ENCODE measurements around the gene LCE1F. TPM values are rescaled to one million over a fixed set of nuclear protein-coding genes. Genes with fewer than 3 reads are reported as not detected.

LCE1F gene
- total RNA-seq, 3 donors from 2014 or later = not detected

GRCh38 chr1:152823294-152823693 is 48.4 kb downstream of the LCE1F start:
- Histone ChIP-seq H3K36me3 (ENCODE audit: low read depth) (no peaks in the 10 kb centered on the region), H3K4me1 (ENCODE audit: low read depth) (no peaks in the 10 kb centered on the region), H3K4me3 (no peak overlapping the region), H3K9me3 (no peaks in the 10 kb centered on the region)
- ATAC-seq (no peak), DNase-seq (no peak)
- intact Hi-C loops (cut with DNase I, micrococcal nuclease) = no loop called here
- TF ChIP-seq CTCF (IDR thresholded peaks at IDR 0.05) = no peak

- no peak for TF ChIP-seq CTCF (IDR thresholded peaks at IDR 0.05)
- H3K9me3 ChIP-seq = no peaks in the 10 kb centered on the region
- no peak overlapping the region for H3K4me3 ChIP-seq
- intact Hi-C loops (cut with DNase I, micrococcal nuclease) = no loop called here
- no peaks in the 10 kb centered on the region for H3K4me1 ChIP-seq (ENCODE audit: low read depth)
- H3K36me3 ChIP-seq (ENCODE audit: low read depth) = no peaks in the 10 kb centered on the region
- DNase-seq (no peak), ATAC-seq (no peak)
These were observed 50.0 kb downstream of the LCE1F start for GRCh38 chr1:152824964-152825363.

Other genes starting within 250 kb of the LCE1F start
- not detected for gene LCE3E, start 208.4 kb upstream of the LCE1F start, total RNA-seq
- gene LCE3D, start 194.6 kb upstream of the LCE1F start, total RNA-seq = not detected
- not detected for gene LCE3C, start 174.9 kb upstream of the LCE1F start, total RNA-seq
- gene LCE3B, start 161.3 kb upstream of the LCE1F start, total RNA-seq = not detected
- not detected for gene LCE3A, start 152.0 kb upstream of the LCE1F start, total RNA-seq
- not detected for gene LCE2D, start 111.8 kb upstream of the LCE1F start, total RNA-seq
- gene LCE2C, start 99.9 kb upstream of the LCE1F start, total RNA-seq = not detected
- not detected for gene LCE2B, start 89.0 kb upstream of the LCE1F start, total RNA-seq
- not detected for gene LCE2A, start 76.8 kb upstream of the LCE1F start, total RNA-seq
- not detected for gene LCE4A, start 67.0 kb upstream of the LCE1F start, total RNA-seq
- gene KPRP, start 17.1 kb upstream of the LCE1F start, total RNA-seq = not detected
- not detected for gene LCE1E, start 11.1 kb downstream of the LCE1F start, total RNA-seq
- gene LCE1D, start 21.6 kb downstream of the LCE1F start, total RNA-seq = not detected
- not detected for gene LCE1C, start 31.5 kb downstream of the LCE1F start, total RNA-seq
- not detected for gene LCE1B, start 36.8 kb downstream of the LCE1F start, total RNA-seq
- gene LCE1A, start 52.3 kb downstream of the LCE1F start, total RNA-seq = not detected
- not detected for gene LCE6A, start 67.7 kb downstream of the LCE1F start, total RNA-seq
- gene LCE7A, start 84.9 kb downstream of the LCE1F start, total RNA-seq = not detected
- gene SMCP, start 103.2 kb downstream of the LCE1F start, total RNA-seq = not detected
- not detected for gene IVL, start 133.4 kb downstream of the LCE1F start, total RNA-seq
- not detected for gene SPRR5, start 172.1 kb downstream of the LCE1F start, total RNA-seq
- not detected for gene SPRR4, start 195.5 kb downstream of the LCE1F start, total RNA-seq
- gene SPRR1A, start 208.9 kb downstream of the LCE1F start, total RNA-seq = not detected
- under 1 TPM in 1 of 3 donors, not detected in 2; 0.93 TPM for gene SPRR3, start 226.6 kb downstream of the LCE1F start, total RNA-seq

All from mucosa of descending colon (tissue), 3 donors.